NCI-H748 treated with DMSO at 0.1 percent for 48 hours (cell line): Measurements from ENCODE around the gene GSK3A.
A peak's percentile ranks its signal among the peaks of the same experiment; 100 is the strongest.

ENCODE experiments used
- DNase-seq: peaks from one replicate; lab custom pipeline; 2025; lab: John Stamatoyannopoulos, UW

GSK3A gene

DNA sequence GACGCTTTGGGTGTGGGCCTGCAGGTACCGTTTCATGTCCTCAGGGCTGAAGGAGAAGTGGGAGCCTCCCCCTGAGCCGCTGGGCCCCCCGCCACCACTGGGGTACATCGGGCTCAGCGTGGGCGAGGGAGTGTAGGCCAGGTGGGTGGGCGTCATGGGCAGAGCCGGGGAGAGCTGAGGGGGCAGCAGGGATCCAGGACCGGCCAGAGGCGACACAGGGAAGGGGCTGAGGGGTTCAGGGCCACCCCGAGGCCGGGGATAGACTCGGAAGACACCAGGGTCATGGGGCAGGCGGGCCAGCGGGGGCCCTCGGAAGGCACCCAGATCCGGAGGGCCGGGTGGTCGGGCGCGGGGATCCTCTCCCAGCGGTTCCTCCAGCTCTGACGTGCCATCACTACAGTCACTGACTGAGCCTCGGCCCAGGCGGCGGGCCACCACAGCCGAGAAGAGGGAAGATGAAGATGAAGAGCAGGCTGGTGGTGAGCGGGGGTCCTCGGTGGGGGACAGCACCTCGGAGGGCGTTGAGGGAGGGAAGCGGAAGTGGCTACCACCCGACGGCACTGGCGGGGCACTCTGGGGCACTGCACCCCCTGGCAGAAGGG, 6.8 kb upstream of the GSK3A start:
- no peak for DNase-seq

DNA sequence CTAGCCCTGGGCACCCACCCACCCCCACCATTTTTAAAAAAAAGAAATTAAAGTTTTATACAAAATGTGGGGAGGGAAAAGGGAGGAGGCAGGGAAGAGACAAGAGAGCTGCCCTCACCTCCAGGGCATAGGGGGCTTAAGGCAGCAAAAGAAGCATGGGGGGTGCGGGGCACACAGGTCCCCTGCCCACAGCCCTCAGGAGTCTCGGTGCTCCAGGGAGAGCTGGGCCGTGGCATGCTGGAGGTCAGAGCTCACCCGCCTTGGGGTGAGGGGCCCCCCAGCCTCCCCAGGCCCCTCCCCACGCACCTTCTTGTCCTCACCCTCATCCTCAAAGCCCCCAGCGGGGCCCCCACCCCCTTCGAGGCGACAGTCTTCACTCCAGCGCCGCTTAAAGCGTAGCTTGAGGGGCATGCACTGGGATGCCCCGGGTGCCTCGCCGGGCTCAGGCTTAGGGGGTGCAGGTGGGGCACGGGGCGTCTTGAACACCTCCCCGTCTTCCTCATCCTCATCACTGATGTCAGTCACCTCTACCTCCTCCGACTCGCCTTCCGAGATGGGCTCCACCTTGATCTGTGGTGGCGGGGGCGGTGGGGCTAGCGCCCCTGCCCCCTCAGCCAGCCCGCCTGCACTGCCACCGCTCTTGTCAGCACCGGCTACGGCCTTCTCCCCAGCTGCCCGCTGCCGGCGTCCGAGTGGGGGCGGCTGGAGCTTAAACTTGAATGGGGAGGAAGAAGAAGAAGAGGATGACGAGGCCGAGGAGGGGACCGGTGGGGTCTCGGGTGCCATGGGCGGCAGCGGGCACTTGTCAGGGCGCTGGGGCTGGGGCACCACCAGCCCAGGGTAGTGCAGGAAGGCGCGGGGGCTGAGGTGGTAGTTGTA, 6.1 kb upstream of the GSK3A start:
- no peak for DNase-seq

DNA sequence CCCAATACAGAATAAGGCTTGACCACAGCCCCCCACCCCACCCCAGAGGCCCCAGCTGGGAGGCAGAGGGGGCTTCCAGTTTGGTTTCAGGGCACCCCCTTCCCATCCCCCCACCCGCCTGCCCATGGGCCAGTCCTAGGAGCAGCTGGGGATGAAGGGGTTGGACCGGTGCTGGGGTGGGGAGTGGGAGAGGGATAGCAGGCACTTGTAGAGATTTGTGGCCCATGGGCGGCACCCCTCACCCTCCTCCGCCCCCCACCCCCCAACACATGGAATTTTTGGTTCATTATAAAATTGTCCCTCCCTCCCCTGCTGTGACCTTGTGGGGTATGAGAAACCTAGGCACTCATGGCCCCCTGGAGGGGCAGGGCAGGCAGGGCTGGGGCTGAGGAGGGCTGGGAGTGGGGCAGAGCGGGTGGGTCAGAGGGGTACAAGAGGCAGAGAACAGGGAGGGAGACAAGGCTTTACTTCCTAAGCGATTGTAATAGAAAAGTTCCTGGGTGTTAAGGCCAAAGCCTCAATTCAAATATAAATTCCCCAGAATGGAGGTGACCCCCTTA, 5.3 kb upstream of the GSK3A start:
- no peak for DNase-seq

DNA sequence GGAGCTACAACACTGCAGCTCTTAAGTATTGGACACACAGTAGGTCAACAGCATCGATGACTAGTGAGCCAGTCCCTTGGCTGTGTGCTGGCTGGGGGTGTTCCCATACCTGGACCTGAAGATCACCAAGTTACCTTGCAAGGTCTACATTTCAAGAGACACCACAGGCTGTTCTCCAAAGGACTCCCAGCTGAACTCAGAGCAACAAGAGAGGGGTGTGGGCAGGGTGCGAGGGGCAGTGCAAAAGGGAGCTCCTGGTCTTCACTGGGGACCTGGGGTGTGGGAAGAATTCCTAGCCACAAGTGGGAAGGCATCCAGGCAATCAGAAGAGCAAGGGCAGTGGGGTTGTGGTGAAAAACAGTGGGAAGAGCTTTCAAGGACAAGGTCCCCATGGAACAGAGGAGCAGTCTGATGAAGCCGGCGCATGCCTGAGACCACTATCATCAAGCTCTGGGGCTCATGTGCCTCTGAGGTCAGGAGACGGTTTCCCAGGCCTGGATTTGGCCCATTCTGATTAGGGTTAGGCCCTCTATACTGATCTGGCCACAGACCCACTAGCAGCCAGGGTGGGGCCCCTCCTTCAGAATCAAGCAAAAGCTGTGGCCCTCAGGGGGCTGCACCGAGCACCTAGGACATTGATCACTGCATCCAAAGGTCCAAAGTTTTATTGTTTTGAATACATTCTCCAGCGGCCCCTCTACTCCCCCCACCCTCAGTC, 4.7 kb upstream of the GSK3A start:
- no peak for DNase-seq

DNA sequence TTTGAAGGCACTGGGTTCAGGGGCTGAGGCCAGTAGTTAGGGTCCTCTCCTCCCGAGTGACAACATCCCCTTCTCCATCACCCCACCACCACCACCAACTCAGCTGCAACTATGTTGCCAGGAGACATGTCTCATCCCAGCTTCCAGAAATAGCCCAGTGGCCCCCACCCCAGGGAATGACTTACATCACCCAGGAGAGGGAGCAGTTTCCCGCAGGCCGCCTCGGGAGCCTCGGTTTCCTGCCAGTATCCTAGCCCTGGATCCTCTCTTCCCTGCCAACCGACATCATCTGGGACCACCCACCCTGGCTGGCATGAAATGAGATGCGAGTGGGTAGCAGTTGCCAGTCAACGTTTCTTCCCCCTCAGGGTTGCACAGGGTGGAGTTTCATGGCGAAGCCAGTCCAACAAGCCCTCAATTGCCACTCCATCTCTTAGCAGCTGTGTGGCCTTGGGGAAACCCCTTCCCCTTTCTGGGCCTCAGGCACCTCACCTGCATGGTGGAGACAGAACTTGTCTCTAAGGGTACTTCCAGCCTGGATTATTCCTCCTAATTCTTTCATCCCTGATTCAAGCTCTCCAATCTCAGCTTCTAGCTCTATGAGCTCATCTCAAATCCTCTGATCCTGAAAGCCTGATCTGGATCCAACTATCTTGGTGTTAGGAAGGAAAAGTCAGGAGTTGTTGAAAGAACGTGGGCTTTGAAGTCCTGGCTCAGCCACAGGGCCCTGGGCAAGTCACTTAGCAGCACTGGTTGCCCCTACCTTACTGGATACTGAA, 3.9 kb upstream of the GSK3A start:
- DNase-seq = no peak

DNA sequence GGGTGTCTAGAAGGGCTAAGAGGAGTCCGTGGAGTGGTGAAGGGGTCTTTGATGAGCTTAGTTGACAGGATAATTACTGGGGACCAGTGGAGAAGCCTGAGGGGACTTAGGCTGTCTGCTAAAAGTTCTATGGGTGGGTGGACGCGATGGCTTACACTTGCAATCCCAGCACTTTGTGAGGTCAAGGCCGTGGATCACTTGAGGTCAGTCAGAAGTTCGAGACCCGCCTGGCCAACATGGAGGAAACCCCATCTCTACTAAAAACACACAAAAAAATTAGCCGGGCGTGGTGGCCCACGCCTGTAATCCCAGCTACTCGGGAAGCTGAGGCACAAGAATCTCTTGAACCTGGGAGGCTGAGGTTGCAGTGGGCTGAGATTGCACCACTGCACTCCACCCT, 2.8 kb upstream of the GSK3A start:
- no peak for DNase-seq

DNA sequence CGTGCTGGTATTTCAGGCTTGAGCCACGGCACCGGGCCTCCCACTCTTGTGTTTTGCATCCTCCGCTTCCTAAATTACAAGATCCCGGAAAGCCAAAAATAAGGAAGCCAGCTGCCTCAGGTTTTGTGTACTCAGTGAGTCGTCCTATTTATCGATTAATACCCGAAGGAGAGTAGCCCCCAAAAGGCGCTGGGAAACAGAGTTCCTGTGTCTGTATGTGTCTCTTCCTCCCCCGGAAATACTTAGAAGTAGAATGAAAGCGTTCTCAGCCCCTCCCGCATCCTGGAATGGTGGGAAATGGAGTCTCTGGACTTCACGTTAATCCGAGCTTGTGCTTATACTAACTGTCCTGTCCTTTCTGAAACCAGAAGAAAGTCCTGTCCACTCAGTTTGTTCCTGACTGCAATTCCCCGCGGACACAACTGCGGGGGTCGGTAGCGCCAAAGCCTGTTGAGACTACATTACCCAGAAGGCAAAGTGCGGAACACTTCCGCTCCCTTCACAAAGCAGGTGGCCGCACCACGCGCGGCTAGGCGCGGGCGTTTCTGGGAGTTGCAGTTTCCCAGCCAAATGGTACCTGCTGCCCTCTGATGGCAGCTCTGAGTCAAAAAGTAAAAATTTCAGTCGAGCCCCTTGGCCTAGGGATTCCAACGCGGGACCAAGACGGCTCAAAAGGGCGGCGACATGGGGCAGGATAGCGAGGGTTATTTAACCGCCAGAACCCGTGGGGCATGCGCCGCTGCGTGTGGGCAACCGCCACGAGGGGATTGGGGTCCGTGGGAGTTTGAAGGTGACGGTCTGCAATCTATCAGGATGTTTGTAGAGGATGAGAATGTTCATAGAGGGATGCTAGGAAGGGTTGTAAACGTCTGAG, 2.2 kb upstream of the GSK3A start:
- peak; percentile 93 for DNase-seq

DNA sequence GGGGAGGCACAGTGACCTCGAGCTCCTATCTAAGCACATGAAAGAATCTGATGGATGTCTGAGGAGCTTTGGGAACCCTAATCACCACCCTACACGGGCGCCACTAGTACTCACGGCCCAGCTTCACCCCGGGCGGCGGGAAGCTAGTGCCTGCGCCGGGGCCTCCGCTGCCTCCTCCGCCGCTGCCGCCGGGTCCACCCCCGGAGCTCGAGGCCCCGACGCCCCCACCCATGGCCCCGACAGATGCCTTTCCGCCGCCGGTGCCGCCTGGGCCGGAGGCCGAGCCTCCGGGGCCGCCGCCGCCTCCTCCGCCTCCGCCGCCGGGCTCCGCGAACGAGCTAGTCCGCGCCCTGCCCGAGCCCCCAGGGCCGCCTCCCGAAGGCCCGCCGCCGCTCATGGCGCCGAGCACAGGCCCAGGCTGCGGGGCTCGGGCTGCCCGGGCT, 312 bp downstream of the GSK3A start:
- no peak for DNase-seq

DNA sequence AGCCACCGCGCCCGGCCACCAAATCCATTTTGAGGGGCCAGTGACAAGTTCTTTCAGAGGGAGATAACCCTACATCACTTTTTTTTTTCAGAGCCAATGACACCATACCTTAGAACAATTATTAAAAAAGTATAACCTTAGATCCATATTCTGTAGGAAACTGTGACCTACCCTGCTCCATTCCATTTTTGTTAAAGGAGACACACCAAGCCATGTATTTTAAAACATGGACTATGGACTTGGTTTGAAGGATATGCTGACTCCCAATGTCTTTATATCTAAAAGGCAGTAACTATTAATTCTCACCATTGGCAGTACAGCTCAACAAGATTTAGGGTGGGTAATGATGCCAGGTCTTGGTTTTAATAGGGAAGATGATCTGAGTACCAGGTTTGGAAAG, 1.1 kb downstream of the GSK3A start:
- no peak for DNase-seq

DNA sequence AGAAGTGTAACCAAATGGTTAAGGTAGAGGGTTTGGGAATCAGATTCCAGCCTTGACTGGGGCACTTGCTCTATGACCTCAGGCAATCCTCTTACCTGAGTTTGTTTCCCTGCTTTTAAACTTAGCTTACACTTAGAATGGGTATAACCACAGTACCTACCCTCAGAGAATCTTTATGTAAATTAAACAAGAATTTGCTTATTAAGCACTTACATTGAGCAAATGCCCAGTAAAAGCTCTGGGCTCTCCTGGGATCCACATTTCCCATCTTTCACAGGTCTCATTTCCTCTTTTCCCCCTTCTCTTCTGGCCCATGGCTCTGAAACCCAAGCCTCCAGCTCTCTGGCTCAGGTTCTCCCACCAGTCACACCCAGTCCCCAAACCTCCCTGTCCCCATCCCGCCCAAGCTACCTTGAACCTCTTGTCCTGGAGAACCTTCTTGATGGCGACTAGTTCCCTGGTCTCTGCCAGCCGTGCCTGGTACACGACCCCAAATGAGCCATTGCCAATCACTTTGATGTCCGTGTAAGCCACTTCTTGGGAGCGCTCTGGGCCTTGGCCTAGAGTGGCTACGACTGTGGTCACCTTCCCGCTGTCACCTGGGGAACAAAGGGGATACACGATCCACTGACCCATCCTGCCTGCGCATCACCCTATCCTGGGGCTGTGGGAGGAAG, 2.7 kb downstream of the GSK3A start:
- no peak for DNase-seq

DNA sequence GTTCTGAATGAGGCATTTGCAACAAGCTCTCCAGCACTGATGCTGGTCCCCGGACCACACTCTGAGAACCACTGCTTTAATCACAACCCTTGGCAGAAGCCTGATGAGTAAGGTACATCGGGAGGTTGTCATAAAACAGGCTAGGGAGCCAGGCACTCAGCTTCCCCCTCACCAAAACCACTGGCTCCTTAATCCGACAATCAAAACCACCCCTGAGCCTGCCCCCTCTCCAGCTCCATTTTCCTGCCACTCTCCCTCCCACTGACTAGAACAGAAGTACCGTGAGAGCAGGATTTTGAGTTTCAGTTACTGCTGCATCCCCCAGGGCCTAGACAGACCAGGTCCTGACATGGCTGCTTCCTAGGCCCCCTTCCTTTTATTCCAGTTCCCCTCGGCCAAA, 7.2 kb downstream of the GSK3A start:
- DNase-seq = no peak

DNA sequence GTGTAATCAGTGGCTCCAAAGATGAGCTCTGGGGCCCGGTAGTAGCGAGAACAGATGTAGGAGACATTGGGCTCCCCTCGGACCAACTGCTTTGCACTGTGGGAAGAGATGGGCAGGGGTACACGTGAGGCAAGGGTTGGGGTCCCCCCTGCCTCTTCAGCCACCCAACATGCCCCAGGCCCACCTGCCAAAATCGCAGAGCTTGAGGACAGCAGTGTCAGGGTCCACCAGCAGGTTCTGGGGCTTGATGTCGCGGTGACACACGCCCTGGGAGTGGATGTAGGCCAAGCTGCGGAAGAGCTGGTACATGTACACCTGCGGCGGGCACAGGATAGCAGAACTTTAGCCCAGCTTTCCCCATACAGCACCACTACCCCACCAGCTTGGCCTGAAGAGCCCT, 8.0 kb downstream of the GSK3A start:
- DNase-seq = no peak

DNA sequence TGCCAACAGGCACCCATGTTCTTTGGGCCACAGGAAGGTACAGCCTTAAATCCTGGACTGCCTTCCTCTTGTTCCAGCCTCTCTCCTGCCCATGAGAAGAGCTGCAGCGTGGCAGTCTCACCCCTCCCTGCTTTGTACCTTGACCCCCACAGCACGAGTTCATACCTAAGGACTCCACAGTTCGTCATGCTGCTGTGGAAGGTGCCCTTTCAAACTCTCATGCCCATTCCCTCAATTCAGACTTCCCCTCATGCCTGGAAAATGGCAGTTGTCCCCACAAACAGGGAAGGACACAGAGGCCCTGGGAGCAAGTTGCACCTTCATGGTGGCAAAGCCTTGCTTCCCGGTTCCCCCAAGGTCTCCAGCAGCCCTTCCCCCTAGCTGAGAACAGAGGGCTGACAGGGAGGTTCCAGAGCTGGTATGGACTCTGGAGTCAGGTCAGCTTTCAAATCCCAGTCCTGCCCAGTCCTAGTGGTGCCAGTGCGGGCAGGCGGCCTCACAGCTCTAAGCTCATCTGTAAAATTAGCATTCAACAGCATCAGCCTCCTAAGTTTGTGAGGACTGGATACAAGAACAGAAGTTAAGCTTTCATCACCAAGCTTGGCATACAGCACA, 8.6 kb downstream of the GSK3A start:
- no peak for DNase-seq

DNA sequence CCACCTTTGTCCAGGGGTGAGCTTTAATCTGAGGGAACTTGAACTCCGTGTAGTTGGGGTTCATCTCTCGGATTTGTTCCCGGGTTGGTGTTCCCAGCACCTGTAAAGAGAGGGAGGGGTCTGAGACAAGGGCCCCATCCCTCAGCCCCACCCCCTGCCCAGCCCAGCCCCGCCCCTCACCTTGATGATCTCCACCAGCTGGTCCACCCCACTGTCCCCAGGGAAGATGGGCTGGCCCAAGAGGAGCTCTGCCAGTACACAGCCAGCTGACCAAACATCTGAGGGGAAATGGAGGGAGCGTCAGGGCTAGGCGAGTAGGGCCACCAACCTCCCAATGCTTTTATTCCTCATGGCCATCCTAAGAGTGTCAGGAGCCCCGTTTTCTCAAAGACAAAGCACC, 9.3 kb downstream of the GSK3A start:
- no peak for DNase-seq

DNA sequence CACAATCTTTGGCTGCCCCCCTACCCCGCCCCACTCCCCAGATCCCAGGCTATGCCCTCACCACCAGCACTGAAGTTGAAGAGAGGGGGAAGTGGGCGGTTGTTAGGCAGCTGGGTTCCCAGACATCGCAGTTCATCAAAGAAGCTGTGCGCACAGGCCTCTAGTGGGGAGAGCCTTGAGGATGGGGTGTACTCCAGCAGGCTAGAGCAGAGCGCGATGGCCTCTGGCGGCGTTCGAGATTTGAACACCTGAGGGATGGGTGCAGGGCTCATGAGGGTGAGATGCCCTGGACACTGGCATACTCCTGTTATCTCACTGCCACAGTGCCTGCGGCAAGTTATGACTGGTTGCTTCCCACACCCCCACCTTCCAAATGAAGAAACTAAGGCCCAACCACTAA, 10.0 kb downstream of the GSK3A start:
- no peak for DNase-seq

DNA sequence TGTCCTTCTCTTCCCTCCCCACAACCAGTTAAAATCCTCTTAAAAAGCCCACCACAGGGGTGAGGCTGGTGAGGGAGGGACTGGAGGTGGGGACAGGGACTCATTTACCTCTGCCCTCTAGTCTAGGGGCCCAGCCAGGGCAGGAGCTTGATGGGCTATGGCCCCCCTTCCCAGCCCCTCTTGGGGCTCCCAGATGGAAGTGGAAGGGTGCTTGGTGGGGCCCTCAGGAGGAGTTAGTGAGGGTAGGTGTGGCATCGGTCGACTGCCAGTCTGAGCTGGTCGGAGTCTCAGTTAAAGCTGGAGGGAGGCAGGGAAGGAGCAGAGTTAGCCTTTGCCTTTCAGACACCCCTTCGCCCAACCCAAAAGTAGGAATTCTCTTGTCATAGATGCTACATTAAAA, 11.8 kb downstream of the GSK3A start:
- DNase-seq = no peak

DNA sequence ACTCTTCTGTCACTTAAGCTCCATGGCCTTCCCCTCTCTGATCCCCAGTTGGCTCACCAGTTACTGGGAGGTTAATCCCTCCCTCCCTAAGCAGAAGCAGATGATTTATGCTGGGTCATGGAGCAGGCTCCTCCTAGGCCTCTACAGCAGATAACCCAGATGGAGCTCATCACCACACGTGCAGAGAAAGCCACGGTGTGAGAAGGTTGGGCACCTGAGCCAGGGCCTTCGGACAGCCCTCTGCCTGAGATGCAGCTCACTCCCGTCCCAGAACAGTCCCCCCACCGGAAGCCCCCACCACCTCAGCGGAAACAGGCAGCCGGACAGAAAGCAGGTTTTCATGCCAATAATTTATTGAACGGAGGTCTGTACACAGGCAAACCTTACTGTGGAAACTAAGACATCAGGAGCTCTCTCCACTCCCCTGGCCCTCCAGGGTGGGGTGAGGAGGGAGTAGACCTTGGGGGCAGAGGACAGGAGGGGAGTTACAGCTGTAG, 12.5 kb downstream of the GSK3A start:
- DNase-seq = no peak

DNA sequence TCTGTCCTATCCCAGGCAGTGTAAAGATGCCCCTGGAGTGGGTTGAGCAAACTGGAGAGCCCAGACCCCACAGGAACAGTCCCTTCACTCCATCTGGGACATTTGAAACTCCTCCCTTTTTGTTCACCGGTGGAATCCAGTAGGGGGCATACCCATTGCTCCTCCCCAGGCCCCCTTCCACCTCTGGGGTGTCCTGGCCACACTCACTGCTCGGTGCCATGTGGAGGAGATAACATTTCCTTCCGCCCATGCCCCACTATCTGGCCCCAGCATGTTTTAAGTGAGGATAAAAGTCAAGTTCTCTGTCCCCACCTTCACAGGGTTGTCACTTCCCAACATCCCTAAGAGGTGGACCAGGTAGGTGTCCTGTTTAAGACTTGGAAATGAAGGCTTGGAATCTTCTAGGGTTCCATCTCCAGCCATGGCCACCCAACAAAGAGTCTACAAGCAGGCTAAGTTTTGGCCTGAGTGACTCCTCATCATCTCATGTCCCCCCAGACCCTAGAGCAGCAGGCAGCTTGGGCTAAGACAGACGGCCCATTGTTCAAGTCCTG, 13.0 kb downstream of the GSK3A start:
- DNase-seq = no peak

DNA sequence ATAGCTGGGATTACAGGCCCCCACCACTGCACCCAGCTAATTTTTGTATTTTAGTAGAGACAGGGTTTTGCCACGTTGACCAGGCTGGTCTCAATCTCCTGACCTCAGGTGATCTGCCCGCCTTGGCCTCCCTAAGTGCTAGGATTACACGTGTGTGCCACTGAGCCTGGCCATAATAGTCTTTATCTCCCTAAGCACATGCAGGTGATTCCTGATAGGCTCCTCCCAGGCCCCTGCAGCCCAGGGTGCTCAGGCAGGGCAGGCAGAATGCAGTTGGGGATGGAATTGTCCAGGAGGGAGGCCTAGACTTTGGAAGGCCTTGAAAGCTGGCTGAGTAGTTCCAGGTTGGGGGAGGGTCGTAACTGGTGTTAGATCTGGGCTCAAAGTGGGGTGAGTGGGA, 13.8 kb downstream of the GSK3A start:
- DNase-seq = no peak
